Subcutaneous abdominal adipose tissue (tissue), 5 donors: ENCODE measurements around the gene AFMID.
"Not testable (repeated sequence)": the region's sequence is repeated elsewhere in the genome, so short reads cannot be mapped to it uniquely, and the experiment has no call there.

ENCODE experiments used
- H3K27ac ChIP-seq: one replicate; pipeline ENCODE4 v1.7.0; 2013; ENCODE audit warnings: low read depth, mild to moderate bottlenecking, inconsistent platforms, low read length, moderate library complexity
- H3K27me3 ChIP-seq, 5 donors: one replicate each; pipeline ENCODE4 v1.7.0; 2013; ENCODE audit warnings: low read length in 5 of 5, inconsistent platforms in 1 of 5; ENCODE audit not compliant: control insufficient read depth in 5 of 5, insufficient read depth in 4 of 5
- H3K36me3 ChIP-seq, 5 donors: one replicate each; pipeline ENCODE4 v1.7.0; 2013; ENCODE audit warnings: low read length in 5 of 5; ENCODE audit not compliant: control insufficient read depth in 5 of 5, insufficient read depth in 5 of 5
- H3K4me1 ChIP-seq, 5 donors: one replicate each; pipeline ENCODE4 v1.7.0; 2013; ENCODE audit warnings: low read length in 5 of 5, mild to moderate bottlenecking in 3 of 5, moderate library complexity in 1 of 5; ENCODE audit not compliant: control insufficient read depth in 5 of 5, insufficient read depth in 5 of 5
- H3K4me3 ChIP-seq, 5 donors: one replicate each; pipeline ENCODE4 v1.7.0; 2013; ENCODE audit warnings: low read length in 5 of 5, low read depth in 1 of 5
- H3K9ac ChIP-seq, 5 donors: one replicate each; pipeline ENCODE4 v1.7.0; 2013; ENCODE audit warnings: low read length in 5 of 5, mild to moderate bottlenecking in 4 of 5, moderate library complexity in 3 of 5
- H3K9me3 ChIP-seq, 5 donors: one replicate each; pipeline ENCODE4 v1.7.0; 2013; ENCODE audit warnings: low read length in 5 of 5; ENCODE audit not compliant: control insufficient read depth in 5 of 5
- donor health status: healthy.
- donor health status: healthy.
- donor health status: healthy.
- donor health status: healthy.
- donor health status: healthy.

Gene AFMID, protein sequence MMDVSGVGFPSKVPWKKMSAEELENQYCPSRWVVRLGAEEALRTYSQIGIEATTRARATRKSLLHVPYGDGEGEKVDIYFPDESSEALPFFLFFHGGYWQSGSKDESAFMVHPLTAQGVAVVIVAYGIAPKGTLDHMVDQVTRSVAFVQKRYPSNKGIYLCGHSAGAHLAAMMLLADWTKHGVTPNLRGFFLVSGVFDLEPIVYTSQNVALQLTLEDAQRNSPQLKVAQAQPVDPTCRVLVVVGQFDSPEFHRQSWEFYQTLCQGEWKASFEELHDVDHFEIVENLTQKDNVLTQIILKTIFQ

DNA sequence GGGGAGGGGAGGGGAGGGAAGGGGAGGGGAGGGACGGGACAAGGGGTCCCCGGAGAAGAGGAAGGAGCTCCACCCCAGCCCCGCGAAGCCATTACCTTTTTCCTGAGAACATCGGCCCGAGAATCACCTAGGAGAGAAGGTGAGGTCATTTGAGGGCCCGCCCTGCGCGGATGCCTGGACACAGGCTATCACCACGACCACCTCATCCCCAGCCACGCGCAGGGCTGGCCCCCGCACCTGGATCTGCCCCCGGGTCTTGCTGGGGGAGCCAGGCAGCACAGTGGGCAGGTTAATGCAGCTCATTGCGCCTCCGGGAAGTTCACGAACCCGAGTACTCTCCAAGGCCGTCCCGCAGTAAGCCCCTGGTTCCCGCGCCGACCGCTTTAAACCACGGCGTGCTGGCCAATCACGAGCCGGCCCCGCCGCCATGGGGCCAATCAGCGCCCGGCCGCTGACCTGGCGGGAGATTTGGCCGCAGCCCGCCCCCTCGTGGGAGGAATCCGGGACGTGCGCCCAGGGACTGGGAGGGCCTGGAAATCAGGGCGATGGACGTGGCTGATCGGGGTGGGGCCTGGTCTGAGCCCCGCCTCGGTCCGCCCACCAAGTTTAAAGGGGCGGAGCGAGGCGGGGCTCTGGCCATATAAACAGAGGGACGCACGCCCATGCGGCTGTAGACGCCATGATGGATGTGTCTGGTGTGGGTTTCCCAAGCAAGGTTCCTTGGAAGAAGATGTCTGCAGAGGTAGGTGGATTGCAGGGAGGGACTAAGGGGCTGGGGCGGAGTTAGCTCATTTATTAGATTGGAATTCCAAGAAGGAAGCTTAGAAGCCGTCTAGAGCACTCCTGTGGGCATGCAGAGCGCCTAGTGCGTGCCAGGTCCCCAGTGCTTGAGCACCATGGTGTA, at the start of gene AFMID, which contains the start of gene TK1:
Gene AFMID (plus strand): TSS at position 671 of the 904 bp plus-strand sequence. CDS start 9 bp downstream, at position 680.
Gene TK1 (minus strand): TSS at position 361 of the 904 bp plus-strand sequence. CDS start 58 bp downstream, at position 303.
- peaks cover 0 to 26% (median 21%) of the 10 kb centered on the region in 5 donors for H3K4me1 ChIP-seq
- no peaks in the 10 kb centered on the region for H3K27me3 ChIP-seq
- H3K9ac ChIP-seq = peak within 1 kb of the TSS in 2 of 5 donors; percentile 43 to 52
- peak within 1 kb of the TSS; percentile 58 to 90 (median 72) for H3K4me3 ChIP-seq
- H3K36me3 ChIP-seq = peaks cover 0 to 14% (median 6%) of the 10 kb centered on the region in 5 donors
- H3K9me3 ChIP-seq = no peaks in the 10 kb centered on the region
- peak within 1 kb of the TSS; percentile 37 for H3K27ac ChIP-seq

GRCh38 chr17:78137392-78138203, 49.6 kb upstream of the AFMID start:
- peaks cover 0 to 9% (median 0%) of the 10 kb centered on the region in 5 donors for H3K36me3 ChIP-seq
- no peaks in the 10 kb centered on the region for H3K27me3 ChIP-seq
- H3K4me3 ChIP-seq = no peak overlapping the region
- H3K4me1 ChIP-seq = peaks cover 6 to 58% (median 34%) of the 10 kb centered on the region in 5 donors
- no peaks in the 10 kb centered on the region for H3K9me3 ChIP-seq
- H3K9ac ChIP-seq = no peak overlapping the region
- H3K27ac ChIP-seq = no peak overlapping the region

GRCh38 chr17:78138204-78139060, 48.7 kb upstream of the AFMID start:
- no peak overlapping the region for H3K27ac ChIP-seq
- H3K9me3 ChIP-seq = no peaks in the 10 kb centered on the region
- peaks cover 0 to 9% (median 0%) of the 10 kb centered on the region in 5 donors for H3K36me3 ChIP-seq
- H3K27me3 ChIP-seq = no peaks in the 10 kb centered on the region
- no peak overlapping the region for H3K9ac ChIP-seq
- no peak overlapping the region for H3K4me3 ChIP-seq
- peaks cover 6 to 52% (median 34%) of the 10 kb centered on the region in 5 donors for H3K4me1 ChIP-seq

DNA sequence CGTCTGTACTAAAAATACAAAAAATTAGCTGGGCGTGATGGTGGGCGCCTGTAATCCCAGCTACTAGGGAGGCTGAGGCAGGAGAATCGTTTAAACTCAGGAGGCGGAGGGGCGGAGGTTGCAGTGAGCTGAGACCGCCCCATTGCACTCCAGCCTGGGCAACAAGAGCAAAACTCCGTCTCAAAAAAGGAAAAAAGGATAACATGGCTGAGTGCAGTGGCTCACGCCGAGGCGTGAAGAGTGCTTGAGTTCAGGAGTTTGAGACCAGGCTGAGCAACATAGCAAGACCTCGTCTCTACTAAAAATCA, 47.3 kb upstream of the AFMID start:
- not testable (repeated sequence) for H3K36me3 ChIP-seq, H3K27me3 ChIP-seq, H3K27ac ChIP-seq, H3K9ac ChIP-seq, H3K4me3 ChIP-seq, H3K9me3 ChIP-seq
- peaks cover 12 to 54% (median 38%) of the 10 kb centered on the region in 5 donors for H3K4me1 ChIP-seq

DNA sequence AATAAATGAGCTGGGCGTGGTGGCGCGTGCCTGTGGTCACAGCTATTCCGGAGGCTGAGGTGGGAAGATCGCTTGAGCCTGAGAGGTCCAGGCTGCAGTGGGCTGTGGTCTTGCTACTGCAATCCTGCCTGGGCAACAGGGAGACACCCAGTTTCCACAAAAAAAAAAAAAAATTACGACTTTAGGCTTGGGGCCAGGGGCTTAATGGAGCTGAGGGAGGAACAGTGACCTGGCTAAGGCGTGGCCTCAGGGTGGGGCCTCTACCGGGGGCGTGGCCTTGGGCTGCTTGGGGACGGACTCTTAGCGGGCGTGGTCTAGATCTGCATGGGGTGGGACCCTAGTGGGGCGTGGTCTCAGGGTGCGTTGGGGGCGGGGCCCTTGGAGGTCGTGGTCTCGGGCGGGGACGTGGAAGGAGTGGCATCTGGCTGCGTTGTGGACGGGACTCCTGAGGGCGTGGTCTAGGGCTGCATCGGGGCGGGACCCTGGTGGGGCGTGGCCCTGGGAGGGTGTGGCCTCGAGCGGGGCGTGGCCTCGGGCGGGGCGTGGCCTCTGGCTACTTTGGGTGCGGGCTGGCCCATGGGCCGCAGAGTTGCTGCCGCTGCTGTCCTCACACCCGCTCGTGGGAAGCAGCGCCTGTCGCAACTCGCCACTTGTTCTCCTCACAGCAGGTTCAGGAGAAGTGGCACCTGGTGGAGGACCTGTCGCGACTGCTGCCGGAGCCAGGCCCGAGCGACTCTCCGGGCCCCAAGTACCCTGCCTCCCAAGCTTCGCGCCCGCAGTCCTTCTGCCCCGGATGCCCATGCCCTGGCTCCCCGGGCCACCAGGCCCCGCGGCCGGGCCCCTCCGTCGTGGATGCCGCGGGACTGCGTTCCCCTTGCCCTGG, 46.8 kb upstream of the AFMID start:
- H3K27ac ChIP-seq = no peak overlapping the region
- peaks cover 17 to 60% (median 44%) of the 10 kb centered on the region in 5 donors for H3K4me1 ChIP-seq
- H3K9ac ChIP-seq = peak overlapping the region in 3 of 5 donors; percentile 25 to 45 (median 25)
- H3K36me3 ChIP-seq = peaks cover 0 to 3% (median 0%) of the 10 kb centered on the region in 5 donors
- H3K9me3 ChIP-seq = no peaks in the 10 kb centered on the region
- peak overlapping the region in 4 of 5 donors; percentile 23 to 55 (median 41) for H3K4me3 ChIP-seq
- no peaks in the 10 kb centered on the region for H3K27me3 ChIP-seq

- Histone ChIP-seq H3K9ac (peak overlapping the region in 2 of 5 donors; percentile 13 to 33), H3K4me1 (peaks cover 17 to 70% (median 53%) of the 10 kb centered on the region in 5 donors), H3K27ac (no peak overlapping the region), H3K27me3 (no peaks in the 10 kb centered on the region), H3K4me3 (peak overlapping the region in 1 of 5 donors; percentile 55), H3K36me3 (peaks cover 0 to 3% (median 0%) of the 10 kb centered on the region in 5 donors), H3K9me3 (no peaks in the 10 kb centered on the region)
Observed at GRCh38 chr17:78141437-78142118, 45.6 kb upstream of the AFMID start.

DNA sequence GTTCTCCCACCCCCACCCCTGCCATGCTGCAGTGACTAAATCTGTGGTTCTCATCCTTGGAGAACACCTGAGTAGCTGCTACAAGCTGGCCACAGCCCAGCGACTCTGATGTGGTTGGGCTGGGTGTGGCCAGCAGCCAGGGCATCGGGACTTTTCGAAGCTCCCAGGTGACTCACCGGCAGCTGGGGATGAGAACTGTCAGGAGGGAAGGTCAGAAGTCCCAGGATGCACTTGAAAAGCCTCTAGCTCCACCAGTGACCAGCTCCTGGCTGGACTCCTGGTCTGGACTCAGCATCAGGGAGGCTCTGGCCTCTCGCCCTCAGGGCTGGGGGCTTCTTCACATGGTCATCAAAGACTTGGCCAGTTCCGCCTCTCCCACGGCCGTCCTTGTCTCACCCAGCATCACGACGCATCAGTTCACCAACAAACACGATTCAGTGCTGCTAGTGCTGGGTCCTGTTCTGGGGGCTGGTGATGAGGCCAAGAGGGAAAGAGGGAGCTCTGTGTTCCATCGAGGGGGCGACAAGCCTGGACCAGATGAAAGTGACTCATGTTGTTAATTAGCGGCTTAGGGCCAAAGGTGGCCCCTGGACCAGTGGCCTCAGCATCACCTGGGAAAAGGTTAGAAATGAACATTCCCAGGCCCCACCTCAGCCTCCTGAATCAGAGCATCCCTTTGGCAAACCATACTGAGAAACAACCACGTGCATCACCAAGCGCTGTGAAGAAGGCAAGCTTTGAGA, 44.9 kb upstream of the AFMID start:
- no peak overlapping the region for H3K4me3 ChIP-seq
- peaks cover 17 to 69% (median 50%) of the 10 kb centered on the region in 5 donors for H3K4me1 ChIP-seq
- no peak overlapping the region for H3K27ac ChIP-seq
- no peak overlapping the region for H3K9ac ChIP-seq
- no peaks in the 10 kb centered on the region for H3K27me3 ChIP-seq
- no peaks in the 10 kb centered on the region for H3K9me3 ChIP-seq
- peaks cover 0 to 3% (median 0%) of the 10 kb centered on the region in 5 donors for H3K36me3 ChIP-seq
